ENCODE data around the gene PLCD3. TPM values are rescaled to one million over a fixed set of nuclear protein-coding genes. Genes with fewer than 3 reads are reported as not detected.

The PLCD3 gene
- total and polyA plus RNA-seq, 9 of the 15 experiments (the other 6 are each of a cell fraction or from before 2014, with no cell fraction given): 0.20 to 22.6 (median 7.5) TPM

DNA sequence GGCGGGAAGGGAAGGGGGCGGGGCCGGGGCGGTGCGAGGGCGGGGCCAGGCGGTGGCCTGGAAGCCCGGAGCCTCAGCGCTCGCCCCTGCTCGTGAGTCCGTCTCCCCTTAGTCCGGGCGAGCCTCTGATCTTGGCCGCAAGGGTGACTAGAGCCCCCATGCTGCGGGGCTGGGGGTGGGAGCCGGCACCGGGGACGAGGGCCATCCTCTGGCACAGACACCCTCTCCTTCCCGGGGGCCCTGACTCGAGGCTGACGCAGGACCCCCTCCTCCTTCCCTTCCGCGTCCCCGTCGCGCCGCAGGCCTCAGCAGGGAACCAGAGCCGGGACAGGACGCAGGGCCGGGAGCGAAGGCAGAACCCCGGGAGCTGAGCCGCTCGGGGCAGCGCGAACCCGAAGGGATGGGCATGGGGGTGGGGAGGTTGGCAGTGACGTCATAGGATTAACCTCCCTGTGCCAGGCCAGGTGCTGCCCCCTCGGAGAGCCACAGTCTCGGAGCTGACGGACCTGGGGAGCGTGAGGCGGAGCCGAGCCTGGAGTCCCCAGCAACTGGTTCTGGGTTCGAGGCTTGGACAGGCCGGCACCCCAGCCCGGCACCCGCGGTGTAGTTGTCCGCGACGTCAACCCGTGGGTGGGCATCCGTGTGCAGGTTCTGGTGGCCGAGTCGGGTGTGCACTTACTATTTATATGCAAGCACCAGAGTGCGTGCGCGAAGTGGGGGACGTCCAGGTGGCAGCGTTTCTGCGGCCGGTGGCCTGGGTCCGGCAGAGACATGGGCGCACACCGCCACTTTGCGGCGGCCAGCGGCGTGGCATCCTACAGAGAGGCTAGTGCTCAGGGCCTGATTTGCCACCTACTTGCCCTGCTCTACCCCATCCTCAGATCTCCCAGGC is 503 bp upstream of the PLCD3 start (continued):
- TF ChIP-seq, protein P1, sequence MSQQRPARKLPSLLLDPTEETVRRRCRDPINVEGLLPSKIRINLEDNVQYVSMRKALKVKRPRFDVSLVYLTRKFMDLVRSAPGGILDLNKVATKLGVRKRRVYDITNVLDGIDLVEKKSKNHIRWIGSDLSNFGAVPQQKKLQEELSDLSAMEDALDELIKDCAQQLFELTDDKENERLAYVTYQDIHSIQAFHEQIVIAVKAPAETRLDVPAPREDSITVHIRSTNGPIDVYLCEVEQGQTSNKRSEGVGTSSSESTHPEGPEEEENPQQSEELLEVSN (IDR thresholded peaks at IDR 0.05; ENCODE audit: borderline replicate concordance in 1 of 2, extremely low read depth in 1 of 2, insufficient read depth in 1 of 2, insufficient read length in 1 of 2, low read depth in 1 of 2, low read length in 1 of 2, poor library complexity in 1 of 2, severe bottlenecking in 1 of 2): peak in 1 of 2 experiments; percentile 8
- TF ChIP-seq FOS (IDR thresholded peaks at IDR 0.05; ENCODE audit: extremely low read depth, insufficient read length) (no peak), TCF7L2 (IDR thresholded peaks at IDR 0.05; ENCODE audit: low read depth, low read length) (no peak), ZSCAN32 (CRISPR knock-in tag; IDR thresholded peaks at IDR 0.05) (no peak), BCOR (IDR thresholded peaks at IDR 0.05) (0 out of 2 replicates have a peak, but pooled peaks have one; percentile 43), ZNF75A (CRISPR knock-in tag; IDR thresholded peaks at IDR 0.05) (no peak), SMARCA4 (IDR thresholded peaks at IDR 0.05) (no peak), PHB (CRISPR knock-in tag; IDR thresholded peaks at IDR 0.05) (no peak), SMC3 (conservative IDR thresholded peaks at IDR 0.05; ENCODE audit: insufficient read depth, low read depth, low read length) (peak; percentile 63), ETS2 (tag; IDR thresholded peaks at IDR 0.05; ENCODE audit: borderline replicate concordance, poor library complexity, severe bottlenecking) (no peak), RCOR1 (IDR thresholded peaks at IDR 0.05; ENCODE audit: borderline replicate concordance in 1 of 2, low read depth in 2 of 2, low read length in 2 of 2) (no peak), YY1 (IDR thresholded peaks at IDR 0.05; ENCODE audit: borderline replicate concordance in 1 of 3, control insufficient read depth in 1 of 3, extremely low read depth in 1 of 3, insufficient read depth in 3 of 3, insufficient read length in 1 of 3, insufficient replicate concordance in 2 of 3, low read depth in 1 of 3, low read length in 2 of 3) (peak in 1 of 3 experiments; percentile 36), MXI1 (IDR thresholded peaks at IDR 0.05; ENCODE audit: low read depth, low read length) (no peak), ZNF282 (CRISPR knock-in tag; IDR thresholded peaks at IDR 0.05) (no peak), FOXJ3 (CRISPR knock-in tag; IDR thresholded peaks at IDR 0.05) (no peak)
- TF ChIP-seq, protein P2, sequence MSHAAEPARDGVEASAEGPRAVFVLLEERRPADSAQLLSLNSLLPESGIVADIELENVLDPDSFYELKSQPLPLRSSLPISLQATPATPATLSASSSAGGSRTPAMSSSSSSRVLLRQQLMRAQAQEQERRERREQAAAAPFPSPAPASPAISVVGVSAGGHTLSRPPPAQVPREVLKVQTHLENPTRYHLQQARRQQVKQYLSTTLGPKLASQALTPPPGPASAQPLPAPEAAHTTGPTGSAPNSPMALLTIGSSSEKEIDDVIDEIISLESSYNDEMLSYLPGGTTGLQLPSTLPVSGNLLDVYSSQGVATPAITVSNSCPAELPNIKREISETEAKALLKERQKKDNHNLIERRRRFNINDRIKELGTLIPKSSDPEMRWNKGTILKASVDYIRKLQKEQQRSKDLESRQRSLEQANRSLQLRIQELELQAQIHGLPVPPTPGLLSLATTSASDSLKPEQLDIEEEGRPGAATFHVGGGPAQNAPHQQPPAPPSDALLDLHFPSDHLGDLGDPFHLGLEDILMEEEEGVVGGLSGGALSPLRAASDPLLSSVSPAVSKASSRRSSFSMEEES (CRISPR knock-in tag; IDR thresholded peaks at IDR 0.05): no peak
- TF ChIP-seq, protein P3, sequence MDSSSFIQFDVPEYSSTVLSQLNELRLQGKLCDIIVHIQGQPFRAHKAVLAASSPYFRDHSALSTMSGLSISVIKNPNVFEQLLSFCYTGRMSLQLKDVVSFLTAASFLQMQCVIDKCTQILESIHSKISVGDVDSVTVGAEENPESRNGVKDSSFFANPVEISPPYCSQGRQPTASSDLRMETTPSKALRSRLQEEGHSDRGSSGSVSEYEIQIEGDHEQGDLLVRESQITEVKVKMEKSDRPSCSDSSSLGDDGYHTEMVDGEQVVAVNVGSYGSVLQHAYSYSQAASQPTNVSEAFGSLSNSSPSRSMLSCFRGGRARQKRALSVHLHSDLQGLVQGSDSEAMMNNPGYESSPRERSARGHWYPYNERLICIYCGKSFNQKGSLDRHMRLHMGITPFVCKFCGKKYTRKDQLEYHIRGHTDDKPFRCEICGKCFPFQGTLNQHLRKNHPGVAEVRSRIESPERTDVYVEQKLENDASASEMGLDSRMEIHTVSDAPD (CRISPR knock-in tag; IDR thresholded peaks at IDR 0.05): no peak
- TF ChIP-seq, protein P4, sequence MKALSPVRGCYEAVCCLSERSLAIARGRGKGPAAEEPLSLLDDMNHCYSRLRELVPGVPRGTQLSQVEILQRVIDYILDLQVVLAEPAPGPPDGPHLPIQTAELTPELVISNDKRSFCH (CRISPR knock-in tag; IDR thresholded peaks at IDR 0.05): no peak
- TF ChIP-seq, protein P4 (tag; IDR thresholded peaks at IDR 0.05): peak; percentile 46; the same call in 1 of the 2 replicates
- TF ChIP-seq, protein P5, sequence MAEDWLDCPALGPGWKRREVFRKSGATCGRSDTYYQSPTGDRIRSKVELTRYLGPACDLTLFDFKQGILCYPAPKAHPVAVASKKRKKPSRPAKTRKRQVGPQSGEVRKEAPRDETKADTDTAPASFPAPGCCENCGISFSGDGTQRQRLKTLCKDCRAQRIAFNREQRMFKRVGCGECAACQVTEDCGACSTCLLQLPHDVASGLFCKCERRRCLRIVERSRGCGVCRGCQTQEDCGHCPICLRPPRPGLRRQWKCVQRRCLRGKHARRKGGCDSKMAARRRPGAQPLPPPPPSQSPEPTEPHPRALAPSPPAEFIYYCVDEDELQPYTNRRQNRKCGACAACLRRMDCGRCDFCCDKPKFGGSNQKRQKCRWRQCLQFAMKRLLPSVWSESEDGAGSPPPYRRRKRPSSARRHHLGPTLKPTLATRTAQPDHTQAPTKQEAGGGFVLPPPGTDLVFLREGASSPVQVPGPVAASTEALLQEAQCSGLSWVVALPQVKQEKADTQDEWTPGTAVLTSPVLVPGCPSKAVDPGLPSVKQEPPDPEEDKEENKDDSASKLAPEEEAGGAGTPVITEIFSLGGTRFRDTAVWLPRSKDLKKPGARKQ (CRISPR knock-in tag; IDR thresholded peaks at IDR 0.05): no peak

Data from K562 (cell line).